H1 (cell line): Measurements from ENCODE around the gene ANAPC16. TPM values are rescaled to one million over a fixed set of nuclear protein-coding genes. Genes with fewer than 3 reads are reported as not detected.

ENCODE experiments used
- CTCF ChIA-PET: fragments of 300-600 bp; sonication (Branson Sonifier 250); formaldehyde crosslinking; loops from one replicate; lab custom pipeline; 2021; ENCODE audit not compliant: partially characterized antibody; lab: Charles Lee
- POLR2A ChIA-PET: fragments of 300-600 bp; sonication (Branson Sonifier 250); formaldehyde crosslinking; loops from one replicate; lab custom pipeline; 2021; ENCODE audit warnings: inconsistent platforms; ENCODE audit not compliant: partially characterized antibody; lab: Charles Lee
- DNase-seq, 2 experiments: peaks; one replicate each; pipeline versions ENCODE4 v3.0.0 to v3.0.0-alpha.2; 2010 to 2022; ENCODE audit warnings: low spot score in 2 of 2, low read depth in 1 of 2, mixed read lengths in 1 of 2
- FAIRE-seq: peaks from 2 replicates; lab custom pipeline; 2011; peaks lifted over from hg19 to GRCh38; lab: Jason Lieb, UNC
- H2AFZ ChIP-seq: 2 replicates; pipeline ENCODE4 v1.8.1; 2012; ENCODE audit warnings: low read length, inconsistent platforms
- H2AK5ac ChIP-seq: 2 replicates; pipeline ENCODE4 v1.6.1; 2013; ENCODE audit warnings: low read depth, low read length
- H2BK120ac ChIP-seq: replicated peaks from 2 replicates; pipeline ENCODE3; 2013; ENCODE audit warnings: low read depth, low read length, inconsistent platforms
- H2BK12ac ChIP-seq: 2 replicates; pipeline ENCODE4 v1.6.1; 2013; ENCODE audit warnings: low read depth, low read length
- H2BK15ac ChIP-seq: 2 replicates; pipeline ENCODE4 v1.6.1; 2013; ENCODE audit warnings: low read length
- H2BK20ac ChIP-seq: 2 replicates; pipeline ENCODE4 v1.6.1; 2013; ENCODE audit warnings: low read length
- H2BK5ac ChIP-seq: 2 replicates; pipeline ENCODE4 v1.6.1; 2013; ENCODE audit warnings: low read depth, low read length
- H3K14ac ChIP-seq: 2 replicates; pipeline ENCODE4 v1.6.1; 2013; ENCODE audit warnings: inconsistent platforms; ENCODE audit not compliant: insufficient read length
- H3K18ac ChIP-seq: 2 replicates; pipeline ENCODE4 v1.6.1; 2013; ENCODE audit warnings: low read length; ENCODE audit errors: extremely low read depth
- H3K23ac ChIP-seq: 2 replicates; pipeline ENCODE4 v1.6.1; 2013; ENCODE audit warnings: inconsistent platforms; ENCODE audit not compliant: insufficient read length
- H3K23me2 ChIP-seq: 2 replicates; pipeline ENCODE4 v1.6.1; 2013; ENCODE audit warnings: low read depth, low read length
- H3K27ac ChIP-seq: 2 replicates; pipeline ENCODE4 v1.6.1; 2011; ENCODE audit warnings: low read depth, low read length, inconsistent platforms
- H3K27me3 ChIP-seq, 4 experiments: replicated peaks in 1 of 4; 1 replicate in 1 of 4; 2 replicates in 3 of 4; pipeline versions ENCODE4 v1.6.1 to v1.8.1; 2011 to 2013; ENCODE audit warnings: low read length in 3 of 4, mild to moderate bottlenecking in 3 of 4, inconsistent platforms in 2 of 4, mixed read lengths in 2 of 4, moderate library complexity in 1 of 4; ENCODE audit not compliant: control insufficient read depth in 3 of 4, insufficient read depth in 3 of 4; ENCODE audit errors: extremely low read depth in 1 of 4
- H3K36me3 ChIP-seq, 4 experiments: 2 replicates each; pipeline versions ENCODE4 v1.6.1 to v1.8.1; 2011 to 2013; ENCODE audit warnings: mild to moderate bottlenecking in 4 of 4, low read length in 3 of 4, moderate library complexity in 2 of 4, control low read depth in 1 of 4, inconsistent platforms in 1 of 4; ENCODE audit not compliant: insufficient read depth in 4 of 4, control insufficient read depth in 2 of 4
- H3K4ac ChIP-seq: replicated peaks from 2 replicates; pipeline ENCODE3; 2013; ENCODE audit warnings: low read length, low read depth, mixed read lengths, inconsistent platforms; ENCODE audit not compliant: insufficient read length
- H3K4me1 ChIP-seq, 4 experiments: replicated peaks in 1 of 4; 1 replicate in 1 of 4; 2 replicates in 3 of 4; pipeline versions ENCODE4 v1.6.1 to v1.8.1; 2011 to 2013; ENCODE audit warnings: low read length in 3 of 4, inconsistent platforms in 2 of 4, mixed read lengths in 1 of 4; ENCODE audit not compliant: insufficient read depth in 4 of 4, control insufficient read depth in 3 of 4
- H3K4me2 ChIP-seq, 2 experiments: 2 replicates each; pipeline versions ENCODE4 v1.6.1 to v1.8.1; 2011 to 2013; ENCODE audit warnings: low read depth in 2 of 2, low read length in 2 of 2, control low read depth in 1 of 2, inconsistent platforms in 1 of 2, mild to moderate bottlenecking in 1 of 2; ENCODE audit not compliant: insufficient read depth in 1 of 2
- H3K4me3 ChIP-seq, 4 experiments: fragments of 200-600, 300-600 bp in 1 of 4; sonication (generic), shearing (Covaris generic), sonication (Bioruptor Twin) in 1 of 4; 2 replicates each; pipeline versions ENCODE4 v1.5.1 to v1.8.1; 2011 to 2016; ENCODE audit warnings: low read length in 4 of 4, low read depth in 3 of 4, control low read depth in 2 of 4, inconsistent platforms in 2 of 4, mild to moderate bottlenecking in 2 of 4, mixed read lengths in 1 of 4, moderate library complexity in 1 of 4; ENCODE audit not compliant: insufficient read depth in 2 of 4; ENCODE audit errors: extremely low read depth in 1 of 4
- H3K56ac ChIP-seq: replicated peaks from 2 replicates; pipeline ENCODE3; 2013; ENCODE audit warnings: low read depth, mild to moderate bottlenecking, mixed read lengths, low read length, inconsistent platforms; ENCODE audit not compliant: insufficient read length
- H3K79me1 ChIP-seq: 2 replicates; pipeline ENCODE4 v1.6.1; 2013; ENCODE audit warnings: low read depth, low read length, control low read depth
- H3K79me2 ChIP-seq, 2 experiments: 2 replicates each; pipeline versions ENCODE4 v1.6.1 to v1.8.1; 2012 to 2013; ENCODE audit warnings: low read length in 2 of 2, mild to moderate bottlenecking in 2 of 2, inconsistent platforms in 1 of 2; ENCODE audit not compliant: insufficient read depth in 2 of 2, control insufficient read depth in 1 of 2
- H3K9ac ChIP-seq, 4 experiments: replicated peaks in 1 of 4; 1 replicate in 1 of 4; 2 replicates in 3 of 4; pipeline versions ENCODE4 v1.6.1 to v1.8.1; 2011 to 2013; ENCODE audit warnings: low read depth in 3 of 4, low read length in 3 of 4, control low read depth in 2 of 4, mild to moderate bottlenecking in 2 of 4, moderate library complexity in 2 of 4, inconsistent platforms in 1 of 4; ENCODE audit errors: extremely low read depth in 1 of 4
- H3K9me3 ChIP-seq, 2 experiments: 2 replicates each; pipeline versions ENCODE4 v1.6.1 to v1.8.1; 2012 to 2013; ENCODE audit warnings: mild to moderate bottlenecking in 2 of 2, moderate library complexity in 2 of 2, control low read depth in 1 of 2, inconsistent platforms in 1 of 2, low read depth in 1 of 2, low read length in 1 of 2, mixed read lengths in 1 of 2; ENCODE audit not compliant: insufficient read depth in 2 of 2
- H4K20me1 ChIP-seq, 2 experiments: replicated peaks in 1 of 2; 2 replicates each; pipeline versions ENCODE3 to v1.8.1; 2011 to 2013; ENCODE audit warnings: inconsistent platforms in 2 of 2, low read length in 2 of 2, mild to moderate bottlenecking in 1 of 2; ENCODE audit not compliant: insufficient read depth in 2 of 2, control insufficient read depth in 1 of 2
- H4K5ac ChIP-seq: 2 replicates; pipeline ENCODE4 v1.6.1; 2013; ENCODE audit warnings: low read length, low read depth, mixed read lengths, inconsistent platforms; ENCODE audit not compliant: insufficient read length
- H4K8ac ChIP-seq: 2 replicates; pipeline ENCODE4 v1.8.0; 2013; ENCODE audit warnings: mild to moderate bottlenecking, moderate library complexity, low read length, inconsistent platforms; ENCODE audit not compliant: insufficient read depth; ENCODE audit errors: extremely low read depth
- H4K91ac ChIP-seq: replicated peaks from 2 replicates; pipeline ENCODE3; 2013; ENCODE audit warnings: low read length, mixed read lengths, inconsistent platforms; ENCODE audit not compliant: insufficient read length
- EGR1 ChIP-seq: IDR thresholded peaks from 2 replicates; pipeline ENCODE4 v1.6.1; 2011; ENCODE audit warnings: low read depth, low read length, borderline replicate concordance
- FOSL1 ChIP-seq: IDR thresholded peaks from 2 replicates; pipeline ENCODE4 v1.6.1; 2011; ENCODE audit warnings: mild to moderate bottlenecking, low read depth, low read length, moderate library complexity; ENCODE audit not compliant: insufficient read depth
- JUN ChIP-seq: IDR thresholded peaks from 2 replicates; pipeline ENCODE4 v1.6.1; 2011; ENCODE audit warnings: low read depth, mild to moderate bottlenecking, improper control_type of control experiment, low read length
- KDM1A ChIP-seq: fragments of 200-600, 300-600 bp; sonication (generic); IDR thresholded peaks from 2 replicates; pipeline ENCODE4 v1.7.1; 2016; ENCODE audit warnings: mild to moderate bottlenecking, low read length, borderline replicate concordance
- PHF8 ChIP-seq: fragments of 200-600 bp; sonication (generic); conservative IDR thresholded peaks from 2 replicates; pipeline ENCODE4 v1.7.1; 2012; ENCODE audit warnings: low read depth, mild to moderate bottlenecking, inconsistent platforms, low read length, moderate library complexity
- POU5F1 ChIP-seq: IDR thresholded peaks from 2 replicates; pipeline ENCODE4 v1.6.1; 2011; ENCODE audit warnings: low read depth, mild to moderate bottlenecking, low read length, moderate library complexity
- SRF ChIP-seq: IDR thresholded peaks from 2 replicates; pipeline ENCODE4 v1.6.1; 2011; ENCODE audit warnings: mild to moderate bottlenecking, low read depth, low read length, moderate library complexity
- WGBS, 2 experiments: shearing (Covaris generic) in 1 of 2; methylation state at CpG; one replicate each; pipeline versions ENCODE4 v1.1.6 to v1.1.7; 2013 to 2015; ENCODE audit warnings: low lambda C conversion rate in 2 of 2, mixed read lengths in 2 of 2, inconsistent platforms in 1 of 2, low coverage in 1 of 2, missing lambda C conversion rate in 1 of 2; ENCODE audit not compliant: insufficient replicate concordance in 2 of 2, insufficient coverage in 1 of 2, insufficient read length in 1 of 2; ENCODE audit errors: extremely low coverage in 1 of 2, missing lambda C conversion rate in 1 of 2; 5-methylcytosine and 5-hydroxymethylcytosine counted together
- polyA plus RNA-seq, 7 experiments: library from polyadenylated mRNA; depleted of rRNA in 3 of 7; stranded (reverse) in 5 of 7; unstranded in 2 of 7; fragments of >200 nt in 5 of 7; fragments of 200-250 nt in 2 of 7; gene quantifications; 1 replicate in 5 of 7; 2 replicates in 1 of 7; 4 replicates in 1 of 7; pipeline versions ENCODE4 v1.2.1 to v1.2.3, GENCODE V29; 2011 to 2013; ENCODE audit warnings: missing spikeins in 2 of 7, mixed read lengths in 2 of 7
- total RNA-seq: library from RNA; stranded (reverse); fragmentation: NEBNext Ultra II Directional; extraction: Animal tissue kit (Norgen Biotek cat#: 25700); gene quantifications from 2 replicates; pipeline ENCODE4 v1.2.1, GENCODE V29; 2021

ANAPC16 gene
- total and polyA plus RNA-seq, 2 of the 8 experiments (the other 6 are each of a cell fraction or from before 2014, with no cell fraction given), result 53.1 to 57.4 TPM

GRCh38 chr10:72186982-72187330 lies 28.9 kb upstream of the ANAPC16 start:
- H2AK5ac ChIP-seq, result no peak overlapping the region
- H3K4me3 ChIP-seq, result no peak overlapping the region
- H3K79me2 ChIP-seq, result no peaks in the 10 kb centered on the region
- H2BK120ac ChIP-seq, result no peak overlapping the region
- WGBS, 2 experiments, result 94% methylated on average over 3 of the region's 3 CpGs; no CpG with 5 or more reads in 1 of the 2 experiments
- H3K36me3 ChIP-seq, result peaks cover 0 to 6% (median 2%) of the 10 kb centered on the region in 4 experiments; a peak in 3 of 8 replicates
- H2BK5ac ChIP-seq, result no peak overlapping the region
- no peak overlapping the region for H3K4me2 ChIP-seq
- H3K23me2 ChIP-seq, result no peaks in the 10 kb centered on the region
- no peak overlapping the region for H2BK12ac ChIP-seq
- H4K20me1 ChIP-seq, result no peaks in the 10 kb centered on the region
- H3K14ac ChIP-seq, result no peak overlapping the region
- no peaks in the 10 kb centered on the region for H3K4me1 ChIP-seq
- H4K91ac ChIP-seq, result no peak overlapping the region
- FAIRE-seq (no peak), DNase-seq (no peak)
- no peak overlapping the region for H2BK20ac ChIP-seq
- ChIA-PET POLR2A (interaction anchor here (0.7 to 1.0 kb wide), 2 partner anchors 8 to 127 kb away, joined by 3 to 5 read pairs; no protein-coding TSS in a partner anchor), CTCF (no interaction called here)
- no peak overlapping the region for H3K23ac ChIP-seq
- H3K4ac ChIP-seq, result no peak overlapping the region
- no peak overlapping the region for H4K5ac ChIP-seq
- no peak overlapping the region for H2AFZ ChIP-seq
- H2BK15ac ChIP-seq, result no peak overlapping the region
- H3K56ac ChIP-seq, result no peak overlapping the region
- H3K27me3 ChIP-seq, result no peaks in the 10 kb centered on the region
- no peak overlapping the region for H3K27ac ChIP-seq
- H3K9ac ChIP-seq, result no peak overlapping the region
- no peak overlapping the region for H3K18ac ChIP-seq
- TF ChIP-seq JUN, result no peak
- TF ChIP-seq PHF8, result no peak
- TF ChIP-seq SRF, result no peak
- TF ChIP-seq FOSL1, result no peak
- no peak for TF ChIP-seq KDM1A
- TF ChIP-seq EGR1, result no peak
- TF ChIP-seq POU5F1, result no peak
- peaks cover 3% of the 10 kb centered on the region in 2 experiments; a peak in 2 of 4 replicates for H3K9me3 ChIP-seq
- H3K79me1 ChIP-seq, result no peaks in the 10 kb centered on the region
- H4K8ac ChIP-seq, result no peak overlapping the region
